ENCODE results near the gene SSNA1. TPM values are rescaled to one million over a fixed set of nuclear protein-coding genes. Genes with fewer than 3 reads are reported as not detected.

Gene SSNA1
- total and polyA plus RNA-seq, 9 donors: 1.6 to 60.7 (median 44.5) TPM

- 1 to 2% (median 2%) methylated on average over 43 to 69 of the region's 71 CpGs for WGBS, 3 donors
- Histone ChIP-seq H3K4me1 (ENCODE audit: insufficient read depth) (peaks cover 2% of the 10 kb centered on the region), H3K27ac (no peak overlapping the region), H3K27me3 (peaks cover 20% of the 10 kb centered on the region), H3K9me3 (no peaks in the 10 kb centered on the region), H3K36me3 (no peaks in the 10 kb centered on the region), H3K4me3 (no peak overlapping the region)
- intact Hi-C loops (cut with DNase I): no loop called here
- DNase-seq: no peak
- no peak for TF ChIP-seq POLR2A (IDR thresholded peaks at IDR 0.05)
- no peak for TF ChIP-seq EP300 (IDR thresholded peaks at IDR 0.05)
- TF ChIP-seq CTCF (IDR thresholded peaks at IDR 0.05): no peak
Measured at GRCh38 chr9:137161558-137162486, 26.7 kb upstream of the SSNA1 start.

GRCh38 chr9:137162505-137163364 is 25.7 kb upstream of the SSNA1 start:
- Histone ChIP-seq H3K27ac (no peak overlapping the region), H3K9me3 (no peaks in the 10 kb centered on the region), H3K36me3 (no peaks in the 10 kb centered on the region), H3K4me1 (ENCODE audit: insufficient read depth) (peaks cover 2% of the 10 kb centered on the region), H3K27me3 (peaks cover 25% of the 10 kb centered on the region), H3K4me3 (no peak overlapping the region)
- intact Hi-C loops (cut with DNase I): no loop called here
- 2 to 8% (median 3%) methylated on average over 61 to 74 of the region's 74 CpGs for WGBS, 3 donors
- TF ChIP-seq POLR2A (IDR thresholded peaks at IDR 0.05) (no peak), CTCF (IDR thresholded peaks at IDR 0.05) (no peak), EP300 (IDR thresholded peaks at IDR 0.05) (no peak)
- DNase-seq: no peak

- DNase-seq: no peak
- H3K4me3 ChIP-seq: no peak overlapping the region
- H3K36me3 ChIP-seq: no peaks in the 10 kb centered on the region
- H3K9me3 ChIP-seq: no peaks in the 10 kb centered on the region
- peaks cover 25% of the 10 kb centered on the region for H3K27me3 ChIP-seq
- WGBS, 3 donors: 17 to 29% (median 27%) methylated on average over 19 to 26 of the region's 26 CpGs
- H3K4me1 ChIP-seq (ENCODE audit: insufficient read depth): peaks cover 7% of the 10 kb centered on the region
- intact Hi-C loops (cut with DNase I): no loop called here
- no peak for TF ChIP-seq EP300 (IDR thresholded peaks at IDR 0.05)
- TF ChIP-seq CTCF (IDR thresholded peaks at IDR 0.05): no peak
- no peak for TF ChIP-seq POLR2A (IDR thresholded peaks at IDR 0.05)
- no peak overlapping the region for H3K27ac ChIP-seq
Measured at GRCh38 chr9:137163365-137163715, 25.1 kb upstream of the SSNA1 start.

- DNase-seq: no peak
- intact Hi-C loops (cut with DNase I): no loop called here
- 75 to 86% (median 84%) methylated on average over 21 to 22 of the region's 22 CpGs for WGBS, 3 donors
- Histone ChIP-seq H3K27ac (no peak overlapping the region), H3K4me3 (no peak overlapping the region), H3K9me3 (no peaks in the 10 kb centered on the region), H3K27me3 (peaks cover 25% of the 10 kb centered on the region), H3K4me1 (ENCODE audit: insufficient read depth) (peaks cover 10% of the 10 kb centered on the region), H3K36me3 (no peaks in the 10 kb centered on the region)
- TF ChIP-seq EP300 (IDR thresholded peaks at IDR 0.05): no peak
- no peak for TF ChIP-seq POLR2A (IDR thresholded peaks at IDR 0.05)
- TF ChIP-seq CTCF (IDR thresholded peaks at IDR 0.05): no peak
Measured at GRCh38 chr9:137163805-137164204, 24.7 kb upstream of the SSNA1 start.

Measured in ovary (tissue), 9 donors.